Activated CD4-positive, alpha-beta T cell treated with anti-CD3 and anti-CD28 coated beads, Interleukin-2, amount 50 U/mL, for 1 hour (primary cell): ENCODE measurements around the gene OSBPL2.

Experiments used
- DNase-seq: peaks from one replicate; pipeline ENCODE4 v3.0.0-alpha.2; 2020

OSBPL2 gene

DNA sequence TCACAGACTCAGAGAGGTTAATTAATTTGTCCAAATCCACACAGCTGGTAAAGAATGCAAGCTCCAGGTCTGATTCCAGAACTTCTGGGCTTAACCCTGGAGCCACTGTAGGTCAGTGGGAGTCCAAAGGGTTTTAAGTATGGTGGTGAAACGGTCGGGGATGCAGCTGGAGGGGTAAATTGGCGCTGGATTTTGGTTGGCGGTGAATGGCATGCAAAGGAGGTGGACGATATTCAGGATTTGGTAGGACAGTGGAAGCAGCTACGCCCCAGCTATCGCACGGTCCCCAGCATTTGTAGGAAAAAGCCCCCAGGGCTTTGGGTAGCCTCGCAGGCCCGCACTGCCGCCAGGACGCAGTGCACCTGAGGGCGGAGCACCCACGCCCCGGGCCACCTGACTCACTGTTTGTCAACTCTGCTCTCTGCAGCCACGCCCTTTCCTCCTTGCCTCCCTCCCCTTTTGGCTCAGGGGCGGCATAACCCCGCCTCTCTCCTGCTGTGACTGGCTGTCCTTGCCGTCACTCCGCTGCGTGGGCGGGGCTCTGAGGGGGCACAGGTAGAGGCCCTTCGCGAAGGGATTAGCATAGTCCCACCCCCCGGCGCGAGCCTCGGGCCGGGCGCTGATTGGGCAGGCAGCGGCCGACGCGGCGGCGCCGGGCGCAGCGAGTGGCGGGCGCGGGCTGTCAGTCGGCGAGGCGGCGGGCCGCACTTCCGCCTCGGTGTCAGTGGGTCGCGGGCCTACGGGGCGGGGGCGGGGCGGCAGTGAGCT lies at the start of gene OSBPL2:
Gene OSBPL2, plus strand, starts transcription at position 721 of the 768 bp plus-strand sequence. CDS start 17,664 bp downstream, outside the sequence.
- DNase-seq, result peak; percentile 100

GRCh38 chr20:62190639-62191411 lies 47.5 kb upstream of the OSBPL2 start:
- no peak for DNase-seq

DNA sequence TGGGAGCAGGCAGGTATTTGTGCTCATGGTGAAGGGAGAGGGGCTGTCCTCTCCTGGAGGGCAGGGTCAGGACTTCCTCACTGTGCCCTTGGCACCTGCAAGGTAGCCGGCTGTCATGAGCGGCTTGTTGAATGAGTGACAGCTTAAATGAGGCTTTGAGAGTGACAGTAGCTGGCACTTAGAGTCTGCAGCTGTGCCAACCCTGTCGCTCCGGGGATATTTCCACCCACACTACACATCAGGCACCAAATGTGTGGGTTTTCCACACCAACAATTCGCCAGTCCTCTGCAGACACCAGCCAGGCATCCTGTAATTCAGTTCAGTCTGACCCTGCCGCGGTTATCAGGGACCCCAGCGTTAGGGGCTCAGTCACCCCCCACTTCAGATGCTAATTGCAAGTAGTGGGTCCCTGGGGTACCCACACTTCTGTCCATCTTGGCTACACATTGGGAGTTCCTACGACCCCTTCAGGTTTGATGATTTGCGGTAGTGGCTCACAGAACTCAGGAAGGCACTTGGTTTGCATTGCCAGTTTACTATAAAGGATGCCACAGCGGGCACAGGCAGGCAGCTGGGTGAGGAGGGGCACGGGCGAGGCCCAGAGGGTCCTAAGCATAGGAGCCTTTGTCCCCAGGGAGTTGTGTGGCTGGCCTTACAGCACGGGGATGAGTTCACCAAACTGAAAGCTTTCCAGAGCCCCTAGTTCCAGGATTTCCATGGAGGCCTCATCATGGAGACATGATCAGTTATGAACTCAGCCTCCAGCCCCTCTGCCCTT lies 46.4 kb upstream of the OSBPL2 start:
- no peak for DNase-seq

- no peak for DNase-seq
These were observed 45.7 kb upstream of the OSBPL2 start for GRCh38 chr20:62192635-62193034.

DNA sequence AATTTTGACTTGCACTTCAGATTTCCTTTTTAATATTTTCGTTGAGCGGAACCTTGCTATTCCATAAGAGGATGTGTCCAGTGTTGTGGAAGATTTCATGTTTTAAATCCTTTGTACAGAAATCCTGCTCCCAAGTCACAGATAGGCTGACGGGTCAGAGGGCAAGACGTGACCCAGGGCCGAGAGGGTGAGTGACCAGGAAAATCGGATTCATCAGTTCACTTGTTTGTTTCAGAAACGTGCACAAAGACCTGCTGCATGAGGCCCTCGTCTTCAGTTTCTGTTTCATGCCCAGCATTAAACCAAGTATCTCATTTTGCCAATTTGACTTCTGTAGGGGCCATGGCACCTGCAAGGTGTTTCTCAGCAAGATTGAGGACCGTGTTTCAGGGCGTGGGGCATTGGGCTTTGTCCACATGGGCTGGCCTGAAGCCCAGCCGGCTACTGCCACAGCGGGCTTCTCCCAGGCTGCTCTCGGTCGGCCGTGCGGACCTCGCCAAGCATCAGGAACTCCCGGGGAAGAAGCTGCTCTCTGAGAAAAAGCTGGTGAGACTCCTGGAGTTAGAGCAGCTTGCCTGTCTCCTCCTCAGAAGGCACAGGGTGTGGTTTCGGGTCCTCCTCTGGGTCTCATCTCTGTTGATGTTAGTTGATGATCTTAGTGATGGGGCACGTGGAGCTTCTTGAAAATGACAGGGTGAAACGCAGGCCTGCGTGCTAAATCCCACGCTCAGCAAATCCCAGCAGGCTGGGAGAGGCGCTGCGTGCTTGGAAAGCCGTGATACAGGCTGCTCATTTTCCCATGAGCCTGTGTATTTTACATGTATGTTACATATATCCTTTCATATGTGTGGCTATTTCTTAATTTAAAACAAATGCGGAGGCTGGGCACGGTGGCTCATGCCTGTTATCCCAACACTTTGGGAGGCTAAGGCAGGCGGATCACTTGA lies 45.0 kb upstream of the OSBPL2 start:
- no peak for DNase-seq

DNA sequence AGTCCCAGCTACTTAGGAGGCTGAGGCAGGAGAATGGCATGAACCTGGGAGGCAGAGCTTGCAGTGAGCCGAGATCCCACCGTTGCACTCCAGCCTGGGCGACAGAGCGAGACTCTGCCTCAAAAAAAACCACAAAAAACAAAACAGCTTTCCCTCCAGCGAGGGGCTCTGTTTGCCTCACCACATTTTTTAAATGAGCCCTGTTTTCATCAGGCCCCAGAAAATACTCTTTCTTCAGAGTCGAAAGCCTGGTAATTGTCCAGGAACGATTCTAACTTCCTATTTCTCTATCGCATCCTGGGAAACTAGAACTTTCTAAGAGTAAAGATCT lies 43.3 kb upstream of the OSBPL2 start:
- no peak for DNase-seq

DNA sequence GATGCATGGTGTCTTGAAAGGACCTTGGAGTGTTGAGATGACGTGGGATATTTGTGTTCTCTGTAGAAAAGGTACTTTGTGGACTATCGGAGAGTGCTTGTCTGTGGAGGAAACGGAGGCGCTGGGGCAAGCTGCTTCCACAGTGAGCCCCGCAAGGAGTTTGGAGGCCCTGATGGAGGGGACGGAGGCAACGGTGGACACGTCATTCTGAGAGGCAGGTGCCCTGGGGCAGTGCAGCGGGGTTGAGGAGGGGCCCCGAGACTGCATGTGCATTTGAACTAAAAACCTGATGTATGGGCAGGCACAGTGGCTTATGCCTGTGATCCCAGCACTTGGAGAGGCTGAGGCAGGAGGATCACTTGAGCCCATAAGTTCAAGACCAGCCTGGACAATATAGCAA lies 42.6 kb upstream of the OSBPL2 start:
- no peak for DNase-seq

GRCh38 chr20:62196286-62196685 lies 42.0 kb upstream of the OSBPL2 start:
- no peak for DNase-seq

DNA sequence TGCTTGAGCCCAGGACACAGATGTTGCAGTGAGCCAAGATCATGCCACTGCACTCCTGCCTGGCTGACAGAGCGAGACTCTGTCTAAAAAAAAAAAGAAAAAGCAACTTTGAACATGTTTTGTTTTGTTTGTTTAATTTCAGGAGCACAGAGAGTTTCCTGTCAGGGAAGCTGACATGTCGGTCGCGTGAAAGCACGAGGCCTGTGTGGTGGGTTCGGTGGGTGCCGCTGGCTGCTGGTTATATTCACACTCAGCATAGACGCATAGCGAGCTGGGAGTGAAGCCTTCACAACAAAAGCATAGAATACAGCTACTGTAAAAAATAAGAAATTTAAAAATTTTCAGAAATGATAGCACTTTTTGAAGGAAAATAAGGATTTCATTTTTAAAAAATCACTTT lies 41.0 kb upstream of the OSBPL2 start:
- no peak for DNase-seq

DNA sequence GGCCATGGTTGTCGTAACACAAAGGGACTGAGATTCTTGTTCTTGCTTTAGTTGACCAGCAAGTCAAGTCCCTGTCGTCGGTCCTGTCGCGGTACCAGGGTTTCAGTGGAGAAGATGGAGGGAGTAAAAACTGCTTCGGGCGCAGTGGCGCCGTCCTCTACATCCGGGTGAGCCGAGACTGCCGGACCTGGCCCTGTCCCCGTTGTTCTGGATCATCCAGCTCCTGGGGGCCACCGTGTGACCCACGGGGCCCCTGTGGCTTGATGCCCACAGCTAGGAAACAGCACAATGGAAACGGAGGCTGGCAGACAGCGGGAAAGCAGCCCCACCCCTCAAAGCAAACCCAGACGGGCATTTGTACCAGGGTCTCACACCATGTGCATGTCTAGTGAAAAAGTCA lies 40.5 kb upstream of the OSBPL2 start:
- DNase-seq, result no peak

DNA sequence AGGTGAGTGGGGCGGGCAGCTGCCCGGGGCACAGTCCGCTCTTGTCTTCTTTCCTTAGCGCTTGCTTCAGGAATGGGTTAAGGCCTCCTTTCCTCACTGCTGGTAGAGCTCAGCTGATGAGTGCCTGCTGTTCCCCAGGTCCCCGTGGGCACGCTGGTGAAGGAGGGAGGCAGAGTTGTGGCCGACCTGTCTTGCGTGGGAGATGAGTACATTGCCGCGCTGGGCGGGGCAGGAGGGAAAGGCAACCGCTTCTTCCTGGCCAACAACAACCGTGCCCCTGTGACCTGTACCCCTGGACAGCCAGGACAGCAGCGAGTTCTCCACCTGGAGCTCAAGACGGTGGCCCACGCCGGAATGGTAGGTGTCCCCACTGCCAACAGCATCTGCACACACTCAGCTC lies 39.8 kb upstream of the OSBPL2 start:
- no peak for DNase-seq

GRCh38 chr20:62198931-62199330 lies 39.4 kb upstream of the OSBPL2 start:
- DNase-seq, result no peak

DNA sequence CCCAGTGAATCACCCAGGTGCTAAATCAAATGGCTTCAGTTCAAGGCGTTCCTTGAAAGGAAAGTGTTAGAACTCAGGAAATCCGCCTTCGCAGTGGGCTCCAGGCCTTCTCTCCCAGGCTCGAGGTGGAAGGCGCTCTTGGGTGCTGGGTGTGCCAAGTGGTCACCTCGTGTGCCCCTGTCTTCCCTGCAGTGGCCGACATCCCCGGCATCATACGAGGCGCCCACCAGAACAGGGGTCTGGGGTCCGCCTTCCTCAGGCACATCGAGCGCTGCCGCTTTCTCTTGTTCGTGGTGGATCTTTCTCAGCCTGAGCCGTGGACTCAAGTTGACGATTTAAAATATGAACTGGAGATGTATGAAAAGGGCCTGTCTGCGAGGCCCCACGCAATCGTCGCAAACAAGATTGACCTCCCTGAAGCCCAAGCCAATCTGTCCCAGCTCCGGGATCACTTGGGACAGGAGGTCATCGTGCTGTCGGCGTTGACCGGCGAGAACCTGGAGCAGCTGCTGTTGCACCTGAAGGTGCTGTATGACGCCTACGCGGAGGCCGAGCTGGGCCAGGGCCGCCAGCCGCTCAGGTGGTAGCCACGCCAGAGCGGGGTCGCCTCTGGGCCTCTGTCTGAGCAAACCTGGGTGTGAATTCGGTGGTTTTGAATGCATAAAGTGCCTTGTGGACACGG lies 37.7 kb upstream of the OSBPL2 start:
- DNase-seq, result no peak

DNA sequence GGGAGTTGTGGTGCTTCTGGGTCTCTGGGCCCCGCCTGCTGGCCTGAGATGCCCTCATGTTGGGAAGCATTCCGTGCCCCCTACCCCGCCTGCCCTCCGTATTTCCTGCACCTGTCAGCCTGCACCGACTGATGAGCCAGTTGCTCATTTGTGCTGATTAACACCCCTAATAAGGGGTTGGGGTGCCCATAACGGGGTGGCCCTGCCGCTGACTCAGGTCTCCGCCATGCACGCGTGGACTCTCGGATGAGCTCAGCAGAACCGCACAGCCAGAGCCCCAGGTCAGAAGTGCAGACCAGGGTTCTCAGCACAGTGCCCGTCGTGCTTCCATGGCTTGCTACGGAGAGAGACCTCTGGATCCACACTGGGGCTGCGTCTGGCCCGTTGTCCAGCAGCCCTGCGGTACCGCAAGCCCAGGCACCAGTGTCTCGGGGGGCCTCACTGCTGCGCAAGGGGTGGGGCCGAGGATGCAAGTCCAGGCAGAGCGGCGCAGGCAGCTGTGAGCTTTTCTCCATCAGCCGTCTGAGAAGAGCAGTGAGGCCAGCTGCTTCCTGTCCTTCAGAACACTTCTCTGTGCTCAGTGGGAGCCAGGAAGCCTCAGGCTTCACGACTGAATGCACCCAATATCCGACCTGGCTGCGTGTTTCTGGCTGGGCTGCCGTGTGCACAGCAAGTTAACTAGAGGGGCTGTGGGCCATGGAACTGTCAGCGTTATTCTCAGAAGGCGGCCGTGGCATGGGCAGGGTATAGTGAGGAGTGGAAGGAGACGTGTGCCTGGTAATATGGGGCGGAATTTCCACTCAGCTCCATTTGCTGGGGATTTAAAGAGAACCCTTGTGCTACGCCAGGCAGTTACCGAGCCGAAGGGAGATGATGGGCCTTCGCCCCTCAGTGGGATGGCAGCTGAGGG lies 36.9 kb upstream of the OSBPL2 start:
- no peak for DNase-seq

GRCh38 chr20:62202083-62202395 lies 36.3 kb upstream of the OSBPL2 start:
- DNase-seq, result no peak

- DNase-seq, result no peak
These were observed 35.5 kb upstream of the OSBPL2 start for GRCh38 chr20:62202676-62203377.

GRCh38 chr20:62203378-62204030 lies 34.8 kb upstream of the OSBPL2 start:
- DNase-seq, result no peak

DNA sequence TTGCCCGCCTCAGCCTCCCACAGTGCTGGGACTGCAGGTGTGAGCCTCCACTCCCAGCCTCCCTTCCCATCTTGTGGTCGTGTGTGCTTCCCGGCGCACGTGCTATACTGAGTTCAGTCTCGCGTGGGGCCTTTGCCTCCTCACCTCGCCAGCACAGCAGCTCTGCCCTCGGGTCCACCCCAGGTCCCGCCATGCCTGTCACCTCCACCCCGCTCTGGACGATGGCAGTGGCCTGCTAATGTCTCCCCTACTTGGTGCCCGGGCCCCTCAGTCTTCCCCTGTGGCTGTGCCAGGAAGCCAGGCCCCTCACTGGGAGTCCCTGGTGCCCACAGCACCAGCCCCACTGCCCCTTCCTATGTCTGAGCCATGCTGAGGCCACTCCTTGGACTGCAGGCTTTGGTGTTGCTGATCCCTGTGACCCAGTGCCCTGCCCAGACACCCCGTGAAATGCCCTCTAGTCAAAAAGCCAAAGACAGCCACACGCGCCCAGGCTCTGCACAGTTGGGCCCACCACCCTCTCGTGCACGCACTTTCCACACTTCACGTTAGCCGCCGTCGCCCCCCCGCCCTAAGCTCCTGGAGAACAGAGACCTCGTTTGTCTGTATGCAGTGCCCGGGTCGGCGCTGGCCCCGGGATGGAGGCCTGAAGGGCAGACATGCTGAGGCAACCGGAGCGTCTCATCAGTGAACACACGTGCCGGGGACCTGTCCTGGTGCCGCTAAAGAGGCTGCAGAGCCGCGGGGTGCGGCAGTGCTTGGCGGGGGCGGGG lies 32.5 kb upstream of the OSBPL2 start:
- no peak for DNase-seq

DNA sequence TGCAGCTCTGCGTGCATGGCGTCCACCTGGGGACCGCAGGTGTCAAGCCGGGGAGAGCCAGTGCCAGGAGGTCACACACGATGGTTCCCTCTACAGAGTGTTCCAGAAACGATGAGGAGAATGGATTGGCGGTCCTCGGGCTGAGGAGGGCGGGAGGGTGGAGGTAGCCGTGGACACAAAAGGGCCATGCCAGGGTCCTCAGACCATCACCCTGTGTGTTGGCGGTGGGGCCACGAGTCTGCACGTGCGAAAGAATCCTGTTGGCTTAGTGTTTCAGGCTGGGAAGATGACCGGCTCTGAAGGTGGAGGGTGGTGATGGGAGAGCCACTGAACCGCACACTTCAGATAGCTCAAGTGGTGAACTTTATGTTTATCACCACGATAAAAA lies 31.9 kb upstream of the OSBPL2 start:
- DNase-seq, result no peak
